Body of pancreas (tissue), 4 donors: Measurements from ENCODE around the gene EVA1B. TPM values are rescaled to one million over a fixed set of nuclear protein-coding genes. Genes with fewer than 3 reads are reported as not detected.

ENCODE experiments used
- ATAC-seq: fragments of 150-250 bp; one replicate; pipeline ENCODE4 v1.9.1; 2016
- DNase-seq, 4 donors: peaks; one replicate each; pipeline ENCODE4 v3.0.0-alpha.2; 2019
- H3K27ac ChIP-seq, 4 donors: fragments of 200-600 bp; sonication (generic); 1 replicate in 3 of 4; 2 replicates in 1 of 4; pipeline versions ENCODE4 v1.5.1 to v1.6.1; 2016 to 2019; ENCODE audit warnings: mild to moderate bottlenecking in 1 of 4, mixed read lengths in 1 of 4, moderate library complexity in 1 of 4
- H3K27me3 ChIP-seq, 2 donors: fragments of 200-600 bp; sonication (generic); one replicate each; pipeline ENCODE4 v1.6.0; 2016; ENCODE audit warnings: mild to moderate bottlenecking in 1 of 2
- H3K36me3 ChIP-seq, 2 donors: fragments of 200-600 bp; sonication (generic); replicated peaks in 1 of 2; 2 replicates each; pipeline ENCODE4 v1.5.1; 2016; ENCODE audit warnings: low read depth in 2 of 2; ENCODE audit not compliant: insufficient read depth in 1 of 2
- H3K4me1 ChIP-seq: fragments of 200-600 bp; sonication (generic); one replicate; pipeline ENCODE4 v1.6.0; 2016
- H3K4me3 ChIP-seq, 2 donors: fragments of 200-600 bp; sonication (generic); 1 replicate in 1 of 2; 2 replicates in 1 of 2; pipeline ENCODE4 v1.5.1; 2016 to 2019
- H3K9me3 ChIP-seq, 3 donors: fragments of 200-600 bp; sonication (generic); 1 replicate in 2 of 3; 2 replicates in 1 of 3; pipeline ENCODE4 v1.5.1; 2016
- CTCF ChIP-seq, 7 experiments: fragments of 450-650 bp in 4 of 7; fragments of 200-600 bp in 3 of 7; sonication (generic) in 3 of 7; IDR thresholded peaks; one replicate each; pipeline ENCODE4 v1.5.1; 2016 to 2019; ENCODE audit warnings: antibody characterized with exemption in 7 of 7
- POLR2A ChIP-seq, 3 donors: fragments of 450-650 bp; IDR thresholded peaks; one replicate each; pipeline ENCODE4 v1.6.1; 2016; ENCODE audit warnings: antibody characterized with exemption in 3 of 3, mild to moderate bottlenecking in 2 of 3
- WGBS, 2 donors: methylation state at CpG; one replicate each; pipeline ENCODE4 v1.1.5; 2017; 5-methylcytosine and 5-hydroxymethylcytosine counted together
- intact Hi-C: fragments of 100-400 bp; cut with DNase I; formaldehyde crosslinking; loops from one replicate; pipeline ENCODE4 v1.15.1; 2023
- total RNA-seq, 2 donors: library from RNA; depleted of rRNA; stranded (reverse); fragments of >200 nt; gene quantifications; one replicate each; pipeline ENCODE4 v1.1.0, GENCODE V29; 2016

Gene EVA1B
- total RNA-seq, 2 donors from 2014 or later = 32.2 to 32.3 TPM

DNA sequence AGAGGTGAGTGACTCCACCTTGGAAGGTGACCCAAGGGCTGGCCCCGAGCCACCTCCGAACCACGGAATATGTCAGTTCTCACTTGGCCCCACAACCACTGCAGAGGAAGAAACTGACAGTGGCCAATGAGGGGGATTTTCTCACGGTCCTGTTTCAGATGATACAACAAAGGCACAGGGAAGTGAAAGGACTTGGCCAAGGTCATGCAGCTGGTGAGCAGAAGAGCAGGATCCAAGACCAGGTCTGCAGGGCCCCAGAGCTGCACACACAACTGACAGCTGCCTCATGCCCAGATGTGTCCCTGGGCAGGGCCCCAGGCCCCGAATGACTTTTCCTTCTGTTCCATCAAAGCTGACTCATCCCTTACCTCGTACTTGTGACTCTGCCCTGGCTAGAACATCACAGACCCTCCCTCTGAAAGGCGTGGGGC, 25.8 kb upstream of the EVA1B start:
- H3K27me3 ChIP-seq = no peaks in the 10 kb centered on the region
- no peak overlapping the region for H3K27ac ChIP-seq
- H3K9me3 ChIP-seq = no peaks in the 10 kb centered on the region
- no peaks in the 10 kb centered on the region for H3K4me1 ChIP-seq
- TF ChIP-seq CTCF (IDR thresholded peaks at IDR 0.05) (no peak), POLR2A (IDR thresholded peaks at IDR 0.05) (no peak)
- intact Hi-C loops = no loop called here
- H3K4me3 ChIP-seq = no peak overlapping the region
- ATAC-seq = no peak
- H3K36me3 ChIP-seq = peaks cover 0 to 44% of the 10 kb centered on the region in 2 donors
- DNase-seq = no peak
- 60 to 64% methylated on average over 7 of the region's 7 CpGs for WGBS, 2 donors

GRCh38 chr1:36346741-36347370, 23.4 kb upstream of the EVA1B start:
- no peak for ATAC-seq
- Histone ChIP-seq H3K27me3 (no peaks in the 10 kb centered on the region), H3K4me1 (no peaks in the 10 kb centered on the region), H3K9me3 (no peaks in the 10 kb centered on the region), H3K27ac (no peak overlapping the region), H3K36me3 (peaks cover 0 to 43% of the 10 kb centered on the region in 2 donors), H3K4me3 (no peak overlapping the region)
- TF ChIP-seq CTCF (IDR thresholded peaks at IDR 0.05) = no peak
- TF ChIP-seq POLR2A (IDR thresholded peaks at IDR 0.05) = no peak
- intact Hi-C loops = no loop called here
- 91% methylated on average over 6 to 8 of the region's 8 CpGs for WGBS, 2 donors
- DNase-seq = no peak

DNA sequence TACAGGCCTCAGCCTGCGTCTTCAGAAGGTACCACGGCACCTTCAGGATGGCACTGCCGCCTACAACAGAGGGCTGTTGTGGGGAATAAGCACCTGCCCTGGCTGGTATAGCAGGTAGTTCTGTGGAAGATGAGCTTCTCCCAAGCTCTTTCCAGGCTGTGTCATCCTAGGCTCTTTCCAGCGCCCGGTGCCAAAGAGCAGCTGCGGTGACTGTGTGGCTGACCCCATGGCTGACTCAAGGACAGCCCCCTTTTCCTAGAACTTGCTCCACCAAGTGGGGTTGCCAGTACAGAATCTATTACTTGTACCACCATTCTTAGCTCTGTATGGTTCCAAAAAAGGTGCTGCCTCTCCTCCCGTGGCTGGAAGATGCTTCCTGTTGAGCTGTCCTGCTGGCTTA, 21.9 kb upstream of the EVA1B start:
- intact Hi-C loops = no loop called here
- DNase-seq (no peak), ATAC-seq (no peak)
- TF ChIP-seq CTCF (IDR thresholded peaks at IDR 0.05) (no peak), POLR2A (IDR thresholded peaks at IDR 0.05) (no peak)
- 91 to 94% methylated on average over 6 to 7 of the region's 7 CpGs for WGBS, 2 donors
- peaks cover 0 to 39% of the 10 kb centered on the region in 2 donors for H3K36me3 ChIP-seq
- no peaks in the 10 kb centered on the region for H3K9me3 ChIP-seq
- H3K4me3 ChIP-seq = no peak overlapping the region
- no peaks in the 10 kb centered on the region for H3K27me3 ChIP-seq
- no peaks in the 10 kb centered on the region for H3K4me1 ChIP-seq
- H3K27ac ChIP-seq = no peak overlapping the region

DNA sequence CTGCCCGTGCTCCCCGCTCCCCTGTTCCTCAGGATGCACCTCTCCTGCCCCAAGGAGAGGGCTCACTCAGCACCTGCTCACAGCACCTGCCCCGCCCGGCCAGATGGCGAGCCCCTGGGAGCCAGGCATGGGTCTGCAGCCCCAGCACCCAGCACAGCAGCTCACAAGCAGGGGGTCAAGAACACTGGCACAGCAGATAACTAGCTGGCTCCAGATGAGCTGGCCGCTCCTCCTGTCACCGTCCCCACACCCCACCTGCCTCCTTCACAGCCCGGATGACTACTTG, 20.9 kb upstream of the EVA1B start:
- WGBS, 2 donors = 93 to 94% methylated on average over 3 to 8 of the region's 8 CpGs
- TF ChIP-seq POLR2A (IDR thresholded peaks at IDR 0.05) = no peak
- no peak for TF ChIP-seq CTCF (IDR thresholded peaks at IDR 0.05)
- intact Hi-C loops = no loop called here
- H3K4me1 ChIP-seq = no peaks in the 10 kb centered on the region
- H3K4me3 ChIP-seq = no peak overlapping the region
- H3K27me3 ChIP-seq = no peaks in the 10 kb centered on the region
- peaks cover 0 to 39% of the 10 kb centered on the region in 2 donors for H3K36me3 ChIP-seq
- DNase-seq (no peak), ATAC-seq (no peak)
- H3K9me3 ChIP-seq = no peaks in the 10 kb centered on the region
- no peak overlapping the region for H3K27ac ChIP-seq

DNA sequence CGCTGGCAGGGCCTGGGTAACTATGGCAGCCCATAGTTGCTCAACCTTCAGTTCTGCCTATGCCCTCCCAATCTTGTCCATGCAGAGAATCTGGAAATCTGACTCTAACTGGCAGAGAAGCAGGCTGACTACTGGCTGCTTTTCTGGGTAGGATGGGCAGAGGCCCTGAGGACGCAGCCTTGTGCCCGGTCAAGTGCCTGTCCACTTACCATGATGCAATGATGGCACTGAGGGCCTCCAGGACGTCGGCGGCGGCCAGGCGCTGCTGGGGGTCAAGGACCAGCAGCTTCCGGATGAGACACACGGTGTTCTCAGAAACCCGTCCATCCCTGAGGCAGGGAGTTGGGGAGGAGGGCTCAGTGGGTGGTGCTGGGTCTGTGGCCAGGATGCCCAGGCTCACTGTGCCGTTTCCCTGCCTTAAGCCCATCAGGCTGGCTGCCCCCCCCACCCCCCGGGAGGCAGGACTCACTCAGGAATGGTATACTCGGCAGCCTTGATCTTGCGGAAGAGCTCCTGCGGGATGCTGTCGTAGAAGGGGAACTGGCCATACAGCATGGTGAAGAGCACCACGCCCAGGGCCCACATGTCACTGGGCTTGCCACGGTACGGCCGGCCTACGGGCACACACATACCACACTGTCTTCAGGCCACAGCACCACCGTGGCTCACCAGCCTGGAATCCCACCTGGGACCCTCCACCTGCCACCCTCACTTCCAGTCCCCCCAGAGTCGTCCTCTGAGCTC, 20.4 kb upstream of the EVA1B start:
- intact Hi-C loops = no loop called here
- H3K4me1 ChIP-seq = no peaks in the 10 kb centered on the region
- 88 to 90% methylated on average over 7 to 16 of the region's 24 CpGs for WGBS, 2 donors
- no peaks in the 10 kb centered on the region for H3K27me3 ChIP-seq
- H3K36me3 ChIP-seq = peaks cover 0 to 39% of the 10 kb centered on the region in 2 donors
- H3K4me3 ChIP-seq = no peak overlapping the region
- DNase-seq (no peak), ATAC-seq (no peak)
- TF ChIP-seq CTCF (IDR thresholded peaks at IDR 0.05) (no peak), POLR2A (IDR thresholded peaks at IDR 0.05) (no peak)
- H3K27ac ChIP-seq = no peak overlapping the region
- H3K9me3 ChIP-seq = no peaks in the 10 kb centered on the region
